Rectal smooth muscle tissue (tissue), 1 donor: ENCODE results near the gene FAM83B.
"Not testable (repeated sequence)": the region's sequence is repeated elsewhere in the genome, so short reads cannot be mapped to it uniquely, and the experiment has no call there.

ENCODE experiments used
- H3K27ac ChIP-seq: one replicate; pipeline ENCODE4 v1.7.0; 2013; ENCODE audit warnings: low read depth, low read length, inconsistent platforms
- H3K27me3 ChIP-seq: one replicate; pipeline ENCODE4 v1.7.0; 2013; ENCODE audit warnings: low read length; ENCODE audit not compliant: control insufficient read depth, insufficient read depth
- H3K36me3 ChIP-seq: one replicate; pipeline ENCODE4 v1.7.0; 2013; ENCODE audit warnings: low read length; ENCODE audit not compliant: control insufficient read depth, insufficient read depth
- H3K4me1 ChIP-seq: one replicate; pipeline ENCODE4 v1.7.0; 2013; ENCODE audit warnings: low read length; ENCODE audit not compliant: control insufficient read depth, insufficient read depth
- H3K4me3 ChIP-seq: one replicate; pipeline ENCODE4 v1.7.0; 2013; ENCODE audit warnings: low read length
- H3K9ac ChIP-seq: one replicate; pipeline ENCODE4 v1.7.0; 2013; ENCODE audit warnings: low read length

The FAM83B gene

GRCh38 chr6:54865091-54865631, 18.6 kb downstream of the FAM83B start:
- no peak overlapping the region for H3K27ac ChIP-seq
- H3K4me1 ChIP-seq: no peaks in the 10 kb centered on the region
- no peak overlapping the region for H3K9ac ChIP-seq
- no peaks in the 10 kb centered on the region for H3K27me3 ChIP-seq
- H3K4me3 ChIP-seq: no peak overlapping the region
- no peaks in the 10 kb centered on the region for H3K36me3 ChIP-seq

- no peak overlapping the region for H3K4me3 ChIP-seq
- H3K27ac ChIP-seq: no peak overlapping the region
- H3K4me1 ChIP-seq: no peaks in the 10 kb centered on the region
- H3K36me3 ChIP-seq: no peaks in the 10 kb centered on the region
- no peak overlapping the region for H3K9ac ChIP-seq
- H3K27me3 ChIP-seq: no peaks in the 10 kb centered on the region
Observed at GRCh38 chr6:54868556-54868955, 22.0 kb downstream of the FAM83B start.

- Histone ChIP-seq H3K36me3 (no peaks in the 10 kb centered on the region), H3K9ac (no peak overlapping the region), H3K27me3 (no peaks in the 10 kb centered on the region), H3K27ac (no peak overlapping the region), H3K4me3 (no peak overlapping the region), H3K4me1 (no peaks in the 10 kb centered on the region)
Observed at GRCh38 chr6:54873599-54873998, 27.0 kb downstream of the FAM83B start.

GRCh38 chr6:54874349-54875048, 27.9 kb downstream of the FAM83B start:
- no peaks in the 10 kb centered on the region for H3K27me3 ChIP-seq
- H3K4me3 ChIP-seq: no peak overlapping the region
- H3K27ac ChIP-seq: no peak overlapping the region
- H3K9ac ChIP-seq: no peak overlapping the region
- no peaks in the 10 kb centered on the region for H3K36me3 ChIP-seq
- no peaks in the 10 kb centered on the region for H3K4me1 ChIP-seq

- H3K4me3 ChIP-seq: no peak overlapping the region
- H3K27me3 ChIP-seq: no peaks in the 10 kb centered on the region
- no peak overlapping the region for H3K27ac ChIP-seq
- H3K36me3 ChIP-seq: no peaks in the 10 kb centered on the region
- H3K9ac ChIP-seq: no peak overlapping the region
- no peaks in the 10 kb centered on the region for H3K4me1 ChIP-seq
Observed at GRCh38 chr6:54875539-54875938, 29.0 kb downstream of the FAM83B start.

GRCh38 chr6:54876365-54876764, 29.8 kb downstream of the FAM83B start:
- H3K4me3 ChIP-seq: no peak overlapping the region
- no peak overlapping the region for H3K9ac ChIP-seq
- no peak overlapping the region for H3K27ac ChIP-seq
- no peaks in the 10 kb centered on the region for H3K27me3 ChIP-seq
- no peaks in the 10 kb centered on the region for H3K36me3 ChIP-seq
- H3K4me1 ChIP-seq: no peaks in the 10 kb centered on the region

GRCh38 chr6:54876871-54877270, 30.3 kb downstream of the FAM83B start:
- Histone ChIP-seq H3K4me3 (no peak overlapping the region), H3K4me1 (no peaks in the 10 kb centered on the region), H3K9ac (no peak overlapping the region), H3K27me3 (no peaks in the 10 kb centered on the region), H3K36me3 (no peaks in the 10 kb centered on the region), H3K27ac (no peak overlapping the region)

- Histone ChIP-seq H3K9ac (no peak overlapping the region), H3K27ac (no peak overlapping the region), H3K36me3 (no peaks in the 10 kb centered on the region)
Observed at GRCh38 chr6:54877713-54878317, 31.2 kb downstream of the FAM83B start.

GRCh38 chr6:54878718-54879117, 32.1 kb downstream of the FAM83B start:
- Histone ChIP-seq H3K4me1 (no peaks in the 10 kb centered on the region), H3K27me3 (no peaks in the 10 kb centered on the region), H3K4me3 (no peak overlapping the region), H3K9ac (no peak overlapping the region), H3K27ac (no peak overlapping the region), H3K36me3 (no peaks in the 10 kb centered on the region)

More at GRCh38 chr6:54877713-54878317, 31.2 kb downstream of the FAM83B start:
- no peak overlapping the region for H3K4me3 ChIP-seq
- no peaks in the 10 kb centered on the region for H3K4me1 ChIP-seq
- no peaks in the 10 kb centered on the region for H3K27me3 ChIP-seq

- Histone ChIP-seq H3K9ac (no peak overlapping the region), H3K27me3 (no peaks in the 10 kb centered on the region), H3K36me3 (no peaks in the 10 kb centered on the region), H3K27ac (no peak overlapping the region), H3K4me3 (no peak overlapping the region), H3K4me1 (no peaks in the 10 kb centered on the region)
Observed at GRCh38 chr6:54879188-54879985, 32.8 kb downstream of the FAM83B start.

- Histone ChIP-seq H3K4me3 (no peak overlapping the region), H3K4me1 (no peaks in the 10 kb centered on the region), H3K36me3 (no peaks in the 10 kb centered on the region), H3K27me3 (no peaks in the 10 kb centered on the region), H3K9ac (no peak overlapping the region), H3K27ac (no peak overlapping the region)
Observed at GRCh38 chr6:54881067-54881730, 34.6 kb downstream of the FAM83B start.

GRCh38 chr6:54881891-54882290, 35.3 kb downstream of the FAM83B start:
- H3K27me3 ChIP-seq, H3K36me3 ChIP-seq, H3K4me3 ChIP-seq, H3K4me1 ChIP-seq, H3K27ac ChIP-seq, H3K9ac ChIP-seq: not testable (repeated sequence)
